Neuronal stem cell (in vitro differentiated cells): ENCODE results near the gene STK40. TPM values are rescaled to one million over a fixed set of nuclear protein-coding genes. Genes with fewer than 3 reads are reported as not detected.

ENCODE experiments used
- DNase-seq: peaks from one replicate; pipeline ENCODE4 v3.0.0-alpha.2; 2013; ENCODE audit warnings: low spot score
- H2AFZ ChIP-seq: one replicate; pipeline ENCODE4 v1.6.1; 2013; ENCODE audit warnings: mild to moderate bottlenecking, low read length, inconsistent platforms
- H2AK5ac ChIP-seq: 2 replicates; pipeline ENCODE4 v1.6.1; 2013; ENCODE audit warnings: low read depth, mild to moderate bottlenecking, inconsistent platforms, low read length, moderate library complexity, mixed read lengths
- H2BK120ac ChIP-seq: 2 replicates; pipeline ENCODE4 v1.6.1; 2013; ENCODE audit warnings: low read depth, mild to moderate bottlenecking, inconsistent platforms, low read length, moderate library complexity, mixed read lengths
- H2BK12ac ChIP-seq: one replicate; pipeline ENCODE4 v1.6.1; 2013; ENCODE audit warnings: low read length, inconsistent platforms
- H2BK15ac ChIP-seq: 2 replicates; pipeline ENCODE4 v1.6.1; 2013; ENCODE audit warnings: mild to moderate bottlenecking, low read length, inconsistent platforms, mixed read lengths
- H2BK5ac ChIP-seq: one replicate; pipeline ENCODE4 v1.6.1; 2013; ENCODE audit warnings: inconsistent platforms, mild to moderate bottlenecking, low read length, moderate library complexity
- H3K14ac ChIP-seq: one replicate; pipeline ENCODE4 v1.6.1; 2013; ENCODE audit warnings: low read length, inconsistent platforms
- H3K18ac ChIP-seq: 2 replicates; pipeline ENCODE4 v1.6.1; 2013; ENCODE audit warnings: low read length, inconsistent platforms
- H3K23ac ChIP-seq: 2 replicates; pipeline ENCODE4 v1.6.1; 2013; ENCODE audit warnings: low read depth, mild to moderate bottlenecking, mixed read lengths, low read length, inconsistent platforms; ENCODE audit not compliant: poor library complexity
- H3K27ac ChIP-seq: replicated peaks from 3 replicates; pipeline ENCODE4 v1.5.1; 2013; ENCODE audit warnings: low read length, inconsistent platforms
- H3K27me3 ChIP-seq, 3 experiments: 2 replicates each; pipeline ENCODE4 v1.6.1; 2013; ENCODE audit warnings: low read length in 3 of 3, mild to moderate bottlenecking in 2 of 3, inconsistent platforms in 1 of 3, low read depth in 1 of 3, mixed read lengths in 1 of 3, moderate library complexity in 1 of 3; ENCODE audit not compliant: control insufficient read depth in 3 of 3, insufficient read depth in 3 of 3
- H3K36me3 ChIP-seq, 2 donors: replicated peaks in 1 of 2; 2 replicates each; pipeline ENCODE4 v1.6.1; 2013; ENCODE audit warnings: low read length in 2 of 2; ENCODE audit not compliant: control insufficient read depth in 2 of 2, insufficient read depth in 2 of 2
- H3K4ac ChIP-seq: 2 replicates; pipeline ENCODE4 v1.6.1; 2013; ENCODE audit warnings: inconsistent platforms, mild to moderate bottlenecking, low read length, moderate library complexity
- H3K4me1 ChIP-seq, 2 donors: 1 replicate in 1 of 2; 2 replicates in 1 of 2; pipeline ENCODE4 v1.6.1; 2013; ENCODE audit warnings: low read length in 2 of 2, low read depth in 1 of 2; ENCODE audit not compliant: control insufficient read depth in 2 of 2, insufficient read depth in 1 of 2
- H3K4me2 ChIP-seq: one replicate; pipeline ENCODE4 v1.6.1; 2013; ENCODE audit warnings: mild to moderate bottlenecking, low read length, inconsistent platforms; ENCODE audit not compliant: insufficient read depth, poor library complexity, severe bottlenecking
- H3K4me3 ChIP-seq, 2 donors: 2 replicates each; pipeline ENCODE4 v1.5.1; 2013; ENCODE audit warnings: low read length in 2 of 2, mild to moderate bottlenecking in 2 of 2, inconsistent platforms in 1 of 2, moderate library complexity in 1 of 2
- H3K79me1 ChIP-seq: one replicate; pipeline ENCODE4 v1.6.1; 2013; ENCODE audit warnings: low read depth, mild to moderate bottlenecking, inconsistent platforms, low read length, moderate library complexity
- H3K9ac ChIP-seq: one replicate; pipeline ENCODE4 v1.6.1; 2013; ENCODE audit warnings: mild to moderate bottlenecking, low read depth, low read length, inconsistent platforms; ENCODE audit not compliant: poor library complexity
- H3K9me3 ChIP-seq, 2 donors: replicated peaks in 1 of 2; 2 replicates each; pipeline versions ENCODE3 to v1.6.1; 2013; ENCODE audit warnings: low read length in 2 of 2, mild to moderate bottlenecking in 2 of 2, inconsistent platforms in 1 of 2, low read depth in 1 of 2, mixed read lengths in 1 of 2, moderate library complexity in 1 of 2; ENCODE audit not compliant: control insufficient read depth in 2 of 2, insufficient read depth in 1 of 2
- H4K8ac ChIP-seq: one replicate; pipeline ENCODE4 v1.6.1; 2013; ENCODE audit warnings: low read depth, mild to moderate bottlenecking, inconsistent platforms, low read length, moderate library complexity
- H4K91ac ChIP-seq: one replicate; pipeline ENCODE4 v1.6.1; 2013; ENCODE audit warnings: low read length, low read depth, mild to moderate bottlenecking, inconsistent platforms; ENCODE audit not compliant: poor library complexity
- WGBS, 2 donors: extraction: QIAGEN DNeasy Blood & Tissue Kit; methylation state at CpG; one replicate each; pipeline ENCODE4 v1.1.7; 2013; ENCODE audit warnings: missing lambda C conversion rate in 2 of 2, mixed read lengths in 1 of 2; ENCODE audit not compliant: insufficient read length in 2 of 2, insufficient replicate concordance in 1 of 2; ENCODE audit errors: extremely low coverage in 2 of 2; 5-methylcytosine and 5-hydroxymethylcytosine counted together
- small RNA-seq: library from polyadenylated mRNA; stranded (forward); fragments of <200 nt; extraction: miRNeasy Mini kit (QIAGEN cat#:217004); gene quantifications from one replicate; pipeline ENCODE3, GENCODE V24; 2013; ENCODE audit not compliant: insufficient read depth

Gene STK40

DNA sequence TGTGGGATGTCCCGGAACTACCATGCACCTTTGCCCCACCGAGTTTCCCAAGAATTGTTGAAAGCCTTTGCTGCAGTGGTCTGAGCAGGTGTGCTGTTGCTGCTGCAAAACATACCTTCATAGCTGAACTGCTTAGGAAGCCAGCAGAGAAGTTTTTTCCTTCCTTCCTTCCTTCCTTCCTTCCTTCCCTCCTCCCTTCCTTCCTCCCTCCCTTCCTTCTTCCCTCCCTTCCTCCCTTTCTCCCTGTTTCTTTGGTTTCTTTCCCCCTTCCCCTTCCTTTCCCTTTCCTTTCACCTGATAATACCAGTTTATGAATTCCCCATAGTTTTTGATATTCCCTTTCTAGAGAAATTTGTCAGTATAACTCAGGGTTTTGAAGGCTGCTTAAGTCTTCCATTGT lies 90.3 kb downstream of the STK40 start:
- H2AFZ ChIP-seq, result no peak overlapping the region
- H3K27ac ChIP-seq, result no peak overlapping the region
- no peak overlapping the region for H3K4me3 ChIP-seq
- no peak overlapping the region for H2BK12ac ChIP-seq
- no peaks in the 10 kb centered on the region for H3K79me1 ChIP-seq
- H3K18ac ChIP-seq, result no peak overlapping the region
- no peak overlapping the region for H3K4me2 ChIP-seq
- no peaks in the 10 kb centered on the region for H3K9me3 ChIP-seq
- H2AK5ac ChIP-seq, result no peak overlapping the region
- no peak overlapping the region for H3K23ac ChIP-seq
- H2BK15ac ChIP-seq, result no peak overlapping the region
- peaks cover 35 to 96% of the 10 kb centered on the region in 2 donors for H3K36me3 ChIP-seq
- H3K14ac ChIP-seq, result no peak overlapping the region
- WGBS, 2 donors, result no CpG with 5 or more reads among the region's 2 CpGs
- DNase-seq, result no peak
- H3K4ac ChIP-seq, result no peak overlapping the region
- no peak overlapping the region for H2BK120ac ChIP-seq
- no peak overlapping the region for H4K91ac ChIP-seq
- no peak overlapping the region for H3K9ac ChIP-seq
- H4K8ac ChIP-seq, result no peak overlapping the region
- no peaks in the 10 kb centered on the region for H3K4me1 ChIP-seq
- H2BK5ac ChIP-seq, result no peak overlapping the region
- no peaks in the 10 kb centered on the region for H3K27me3 ChIP-seq

Small RNA genes within 50 kb of the gene (small RNA-seq; reads per million reads assigned to genes)
- gene RNU4-27P (not detected), gene SNORA63C (1.6 reads per million)
